Breast epithelium (tissue), 3 donors: ENCODE data around the gene CEP295NL.
"Not testable (repeated sequence)": the region's sequence is repeated elsewhere in the genome, so short reads cannot be mapped to it uniquely, and the experiment has no call there.

Source experiments
- CTCF ChIP-seq, 3 donors: fragments of 450-650 bp; IDR thresholded peaks; one replicate each; pipeline ENCODE4 v1.5.1; 2016 to 2017; ENCODE audit warnings: antibody characterized with exemption in 3 of 3, mild to moderate bottlenecking in 3 of 3, moderate library complexity in 3 of 3
- POLR2A ChIP-seq: fragments of 450-650 bp; IDR thresholded peaks from one replicate; pipeline ENCODE4 v1.6.1; 2016; ENCODE audit warnings: antibody characterized with exemption, mild to moderate bottlenecking, moderate library complexity
- POLR2AphosphoS5 ChIP-seq, 3 donors: sonication (generic); formaldehyde crosslinking; IDR thresholded peaks; one replicate each; pipeline ENCODE4 v1.6.1; 2017; ENCODE audit warnings: antibody characterized with exemption in 3 of 3

GRCh38 chr17:78945455-78945854 lies 42.5 kb upstream of the CEP295NL start:
- TF ChIP-seq CTCF (IDR thresholded peaks at IDR 0.05); POLR2A; POLR2AphosphoS5 (IDR thresholded peaks at IDR 0.05): not testable (repeated sequence)
